Esophagus squamous epithelium (tissue), 4 donors: ENCODE measurements around the gene SERPINA12.

ENCODE experiments used
- CTCF ChIP-seq, 6 experiments: fragments of 450-650 bp in 4 of 6; fragments of 200-600 bp in 2 of 6; sonication (generic) in 2 of 6; IDR thresholded peaks; one replicate each; pipeline ENCODE4 v1.5.1; 2016 to 2019; ENCODE audit warnings: antibody characterized with exemption in 6 of 6, mild to moderate bottlenecking in 4 of 6, moderate library complexity in 4 of 6
- POLR2A ChIP-seq, 4 donors: fragments of 450-650 bp; IDR thresholded peaks; one replicate each; pipeline ENCODE4 v1.6.1; 2017; ENCODE audit warnings: antibody characterized with exemption in 4 of 4, mild to moderate bottlenecking in 4 of 4, moderate library complexity in 3 of 4

GRCh38 chr14:94461526-94462218 lies 47.6 kb downstream of the SERPINA12 start:
- TF ChIP-seq CTCF (IDR thresholded peaks at IDR 0.05) (no peak), POLR2A (IDR thresholded peaks at IDR 0.05) (no peak)
